K562 (cell line): ENCODE data around the gene DUSP19. TPM values are rescaled to one million over a fixed set of nuclear protein-coding genes. Genes with fewer than 3 reads are reported as not detected.

ENCODE experiments used
- ADNP ChIP-seq: fragments of 200-800 bp; sonication (Bioruptor generic); IDR thresholded peaks from 2 replicates; pipeline ENCODE4 v1.6.1; 2016; ENCODE audit warnings: missing genetic modification characterization, missing compliant biosample characterization
- ATF2 ChIP-seq: sonication (generic); formaldehyde crosslinking; IDR thresholded peaks from 2 replicates; pipeline ENCODE4 v1.8.1; 2022; ENCODE audit warnings: missing genetic modification reagents
- FOSL1 ChIP-seq: fragments of 200-800 bp; sonication (Bioruptor generic); conservative IDR thresholded peaks from 2 replicates; pipeline ENCODE4 v1.6.1; 2016; ENCODE audit warnings: missing genetic modification characterization, missing compliant biosample characterization
- HCFC1 ChIP-seq: IDR thresholded peaks from 2 replicates; pipeline ENCODE4 v1.6.1; 2012; ENCODE audit warnings: low read depth, low read length, improper control_type of control experiment
- HEY1 ChIP-seq: fragments of 250-450 bp; sonication (Bioruptor Pico); IDR thresholded peaks from 2 replicates; pipeline ENCODE4 v1.5.0; 2020; ENCODE audit warnings: mild to moderate bottlenecking, moderate library complexity, borderline replicate concordance
- KLF10 ChIP-seq: fragments of 250-450 bp; sonication (Bioruptor Pico); IDR thresholded peaks from 2 replicates; pipeline ENCODE4 v1.6.1; 2021; ENCODE audit warnings: matching md5 sums
- LARP7 ChIP-seq: fragments of 450-650 bp; IDR thresholded peaks from 2 replicates; pipeline ENCODE4 v1.6.1; 2016
- MAZ ChIP-seq, 2 experiments: fragments of 450-650 bp in 1 of 2; sonication (generic) in 1 of 2; formaldehyde crosslinking; IDR thresholded peaks in 1 of 2; conservative IDR thresholded peaks in 1 of 2; 2 replicates each; pipeline versions ENCODE4 v1.4.0 to v1.5.0; 2020; ENCODE audit warnings: mild to moderate bottlenecking in 1 of 2, missing genetic modification reagents in 1 of 2
- MEIS2 ChIP-seq: fragments of 450-650 bp; IDR thresholded peaks from 2 replicates; pipeline ENCODE4 v1.6.1; 2014; ENCODE audit warnings: mild to moderate bottlenecking; ENCODE audit not compliant: partially characterized antibody
- MTA1 ChIP-seq: fragments of 450-650 bp; IDR thresholded peaks from 2 replicates; pipeline ENCODE4 v1.6.1; 2017; ENCODE audit warnings: borderline replicate concordance
- MXD1 ChIP-seq: fragments of 250-450 bp; sonication (Bioruptor Pico); IDR thresholded peaks from 2 replicates; pipeline ENCODE4 v1.8.0; 2021; ENCODE audit warnings: borderline replicate concordance, mild to moderate bottlenecking, moderate library complexity; ENCODE audit not compliant: poor library complexity, severe bottlenecking
- PATZ1 ChIP-seq: fragments of 250-450 bp; sonication (Bioruptor Pico); IDR thresholded peaks from 2 replicates; pipeline ENCODE4 v1.5.0; 2020; ENCODE audit warnings: mild to moderate bottlenecking, borderline replicate concordance
- TAL1 ChIP-seq: fragments of 450-650 bp; IDR thresholded peaks from 2 replicates; pipeline ENCODE4 v1.6.1; 2016; ENCODE audit warnings: mild to moderate bottlenecking
- TEAD4 ChIP-seq, 2 experiments: sonication (generic) in 1 of 2; formaldehyde crosslinking in 1 of 2; IDR thresholded peaks; 2 replicates each; pipeline versions ENCODE4 v1.6.1 to v1.8.0; 2012 to 2022; ENCODE audit warnings: borderline replicate concordance in 1 of 2, inconsistent platforms in 1 of 2, low read length in 1 of 2, mild to moderate bottlenecking in 1 of 2, missing genetic modification reagents in 1 of 2
- U2AF1 ChIP-seq: fragments of 200-400 bp; formaldehyde crosslinking; optimal IDR thresholded peaks from 2 replicates; pipeline ENCODE3; 2017; ENCODE audit warnings: mild to moderate bottlenecking, low read depth, low read length, moderate library complexity
- ZNF175 ChIP-seq: fragments of 200-800 bp; sonication (Bioruptor generic); IDR thresholded peaks from 2 replicates; pipeline ENCODE4 v1.6.1; 2016; ENCODE audit warnings: low read depth, mild to moderate bottlenecking, missing genetic modification characterization, missing compliant biosample characterization
- ZNF431 ChIP-seq: sonication (generic); formaldehyde crosslinking; IDR thresholded peaks from 2 replicates; pipeline ENCODE4 v1.8.0; 2022; ENCODE audit warnings: mild to moderate bottlenecking, missing genetic modification reagents
- ZNF584 ChIP-seq: fragments of 200-800 bp; sonication (Bioruptor generic); IDR thresholded peaks from 2 replicates; pipeline ENCODE4 v1.6.1; 2016; ENCODE audit warnings: low read depth, mild to moderate bottlenecking, missing genetic modification characterization, missing compliant biosample characterization
- ZNF766 ChIP-seq: fragments of 200-800 bp; sonication (Bioruptor generic); conservative IDR thresholded peaks from 2 replicates; pipeline ENCODE4 v1.6.1; 2016; ENCODE audit warnings: missing genetic modification characterization, missing compliant biosample characterization
- polyA plus RNA-seq, 8 experiments: library from polyadenylated mRNA; depleted of rRNA in 4 of 8; stranded (reverse) in 5 of 8; unstranded in 3 of 8; fragments of >200 nt; fragmentation: Nextera tagmentation in 2 of 8; fragmentation: Illumina TruSeq in 1 of 8; extraction: Ambion mirVana in 2 of 8; extraction: Trizol in 1 of 8; gene quantifications; 2 replicates each; pipeline versions ENCODE4 v1.2.1 to v1.2.3, GENCODE V29; 2011 to 2014; ENCODE audit warnings: inconsistent platforms in 1 of 8, missing spikeins in 1 of 8
- total RNA-seq, 7 experiments: library from RNA; depleted of rRNA in 6 of 7; stranded (reverse); fragments of >200 nt in 6 of 7; fragmentation: Illumina TruSeq in 2 of 7; extraction: Trizol in 2 of 7; gene quantifications; 2 replicates each; pipeline versions ENCODE4 v1.2.1 to v1.2.3, GENCODE V29; 2011 to 2021; ENCODE audit warnings: low replicate concordance in 1 of 7

The DUSP19 gene
- total and polyA plus RNA-seq, 9 of the 15 experiments (the other 6 are each of a cell fraction or from before 2014, with no cell fraction given) = 1.6 to 6.3 (median 3.1) TPM

- no peak for TF ChIP-seq ATF2 (CRISPR knock-in tag)
- TF ChIP-seq ZNF584 = peak; percentile 90
- no peak for TF ChIP-seq HCFC1
- peak; percentile 67 for TF ChIP-seq ZNF175
- TF ChIP-seq TEAD4 (IDR thresholded peaks at IDR 0.05; ENCODE audit: low read length) = peak; percentile 28
- TF ChIP-seq TEAD4 (CRISPR knock-in tag; IDR thresholded peaks at IDR 0.05; ENCODE audit: borderline replicate concordance) = no peak
- TF ChIP-seq MXD1 (CRISPR knock-in tag) = no peak
- TF ChIP-seq MAZ (CRISPR knock-in tag; conservative IDR thresholded peaks at IDR 0.05 in 1 of 2, IDR thresholded peaks at IDR 0.05 in 1 of 2) = no peak; a peak in 1 of 4 replicates
- TF ChIP-seq LARP7 = no peak
- TF ChIP-seq ZNF766 (CRISPR knock-in tag) = peak; percentile 86; the same call in 1 of the 2 replicates
- no peak for TF ChIP-seq MTA1
- peak; percentile 42 for TF ChIP-seq MEIS2
- no peak for TF ChIP-seq HEY1
- TF ChIP-seq PATZ1 (CRISPR knock-in tag) = no peak
- peak; percentile 11; the same call in 1 of the 2 replicates for TF ChIP-seq TAL1
- no peak for TF ChIP-seq ZNF431 (CRISPR knock-in tag)
- no peak for TF ChIP-seq KLF10 (CRISPR knock-in tag)
- TF ChIP-seq U2AF1 = no peak
- TF ChIP-seq FOSL1 (tag) = no peak
- no peak; the same call in 1 of the 2 replicates for TF ChIP-seq ADNP
Measured at GRCh38 chr2:183035954-183036669, 42.4 kb upstream of the DUSP19 start (continued).
